NT2/D1 (cell line): ENCODE results near the gene PSMD3.

Experiments
- SUZ12 ChIP-seq: IDR thresholded peaks from 2 replicates; pipeline ENCODE4 v1.6.1; 2011; ENCODE audit not compliant: insufficient read length, insufficient read depth; ENCODE audit errors: extremely low read depth
- YY1 ChIP-seq: IDR thresholded peaks from 2 replicates; pipeline ENCODE4 v1.6.1; 2011; ENCODE audit not compliant: insufficient read length, insufficient read depth
- ZNF274 ChIP-seq: IDR thresholded peaks from 2 replicates; pipeline ENCODE4 v1.6.1; 2011; ENCODE audit warnings: mild to moderate bottlenecking, low read depth, low read length

- no peak for TF ChIP-seq YY1
- TF ChIP-seq ZNF274: no peak
- no peak for TF ChIP-seq SUZ12
Measured at GRCh38 chr17:40027614-40028012, 47.0 kb downstream of the PSMD3 start.
